HepG2 (cell line): ENCODE measurements around the gene HSP90AB1. TPM values are rescaled to one million over a fixed set of nuclear protein-coding genes. Genes with fewer than 3 reads are reported as not detected.

Experiments
- ATAC-seq: fragments of 200-7000 bp; cut with Tn5 transposase; 3 replicates; pipeline ENCODE4 v1.9.1; 2020; ENCODE audit warnings: mild to moderate bottlenecking, moderate library complexity
- BruUV-seq: library from RNA; stranded (reverse); fragments of 400-500 nt; replicated peaks from 2 replicates; lab custom pipeline; 2021; lab: Mats Ljungman, UMichigan
- CTCF ChIA-PET: fragments of 300-600 bp; formaldehyde crosslinking; extraction: SDS; loops from one replicate; lab custom pipeline; 2021; ENCODE audit warnings: low total read pairs, inconsistent platforms, low intra/inter-chr PET ratio; lab: Yijun Ruan, JAX
- POLR2A ChIA-PET: fragments of 350-600 bp; sonication (Branson Sonifier 250); formaldehyde crosslinking; loops from one replicate; lab custom pipeline; 2020; ENCODE audit warnings: antibody characterized with exemption, inconsistent platforms; lab: Yijun Ruan, JAX
- DNase-seq: peaks from one replicate; pipeline ENCODE4 v3.0.0-alpha.2; 2015; ENCODE audit warnings: low spot score
- FAIRE-seq: peaks from 3 replicates; lab custom pipeline; 2011; peaks lifted over from hg19 to GRCh38; lab: Jason Lieb, UNC
- H2AFZ ChIP-seq: one replicate; pipeline ENCODE4 v1.6.1; 2011; ENCODE audit warnings: low read length, inconsistent platforms
- H3K27ac ChIP-seq: fragments of 300-600 bp; 3 replicates; pipeline ENCODE4 v1.8.0; 2011; ENCODE audit warnings: mixed run types, mild to moderate bottlenecking, mixed read lengths, low read length, inconsistent platforms; ENCODE audit not compliant: insufficient read depth; ENCODE audit errors: extremely low read length
- H3K27me3 ChIP-seq, 2 experiments: fragments of 200-600 bp in 1 of 2; 2 replicates in 1 of 2; 3 replicates in 1 of 2; pipeline versions ENCODE4 v1.6.0 to v1.8.0; 2011; ENCODE audit warnings: low read length in 2 of 2, mild to moderate bottlenecking in 2 of 2, moderate library complexity in 2 of 2, inconsistent platforms in 1 of 2; ENCODE audit not compliant: insufficient read depth in 2 of 2, control insufficient read depth in 1 of 2
- H3K36me3 ChIP-seq, 2 experiments: fragments of 200-600 bp in 1 of 2; replicated peaks in 1 of 2; 2 replicates in 1 of 2; 3 replicates in 1 of 2; pipeline versions ENCODE4 v1.5.1 to v1.8.0; 2011; ENCODE audit warnings: low read length in 2 of 2, inconsistent platforms in 1 of 2; ENCODE audit not compliant: insufficient read depth in 2 of 2, control insufficient read depth in 1 of 2
- H3K4me1 ChIP-seq: 2 replicates; pipeline ENCODE4 v1.5.1; 2012; ENCODE audit warnings: low read length, inconsistent platforms; ENCODE audit not compliant: insufficient read depth
- H3K4me2 ChIP-seq: 2 replicates; pipeline ENCODE4 v1.6.0; 2011; ENCODE audit warnings: low read depth, low read length, inconsistent platforms
- H3K4me3 ChIP-seq, 3 experiments: fragments of 200-600 bp in 1 of 3; sonication (generic), shearing (Covaris generic) in 1 of 3; replicated peaks in 1 of 3; 2 replicates each; pipeline ENCODE4 v1.5.1; 2011 to 2016; ENCODE audit warnings: low read length in 3 of 3, inconsistent platforms in 2 of 3, low read depth in 2 of 3, mild to moderate bottlenecking in 2 of 3, control low read depth in 1 of 3, mixed read lengths in 1 of 3; ENCODE audit not compliant: insufficient read depth in 1 of 3
- H3K79me2 ChIP-seq: one replicate; pipeline ENCODE4 v1.6.1; 2011; ENCODE audit warnings: low read length, inconsistent platforms; ENCODE audit not compliant: insufficient read depth
- H3K9ac ChIP-seq: 2 replicates; pipeline ENCODE4 v1.6.0; 2011; ENCODE audit warnings: mild to moderate bottlenecking, low read depth, low read length, inconsistent platforms; ENCODE audit not compliant: insufficient read depth
- H3K9me3 ChIP-seq: 2 replicates; pipeline ENCODE4 v1.5.1; 2012; ENCODE audit warnings: mild to moderate bottlenecking, low read length
- H4K20me1 ChIP-seq: 2 replicates; pipeline ENCODE4 v1.6.0; 2011; ENCODE audit warnings: inconsistent platforms, mild to moderate bottlenecking, low read length, moderate library complexity; ENCODE audit not compliant: insufficient read depth
- MTA1 ChIP-seq: sonication (generic); formaldehyde crosslinking; IDR thresholded peaks from 2 replicates; pipeline ENCODE4 v1.4.0; 2020; ENCODE audit warnings: missing genetic modification reagents, mild to moderate bottlenecking, borderline replicate concordance
- NFATC3 ChIP-seq: sonication (generic); formaldehyde crosslinking; IDR thresholded peaks from 2 replicates; pipeline ENCODE4 v1.5.1; 2020; ENCODE audit warnings: mild to moderate bottlenecking, missing genetic modification reagents
- PTBP1 ChIP-seq: fragments of 200-400 bp; formaldehyde crosslinking; IDR thresholded peaks from 2 replicates; pipeline ENCODE4 v1.6.1; 2018; ENCODE audit warnings: low read length, low read depth; ENCODE audit not compliant: poor library complexity, severe bottlenecking
- STAT5B ChIP-seq: sonication (generic); formaldehyde crosslinking; IDR thresholded peaks from 2 replicates; pipeline ENCODE4 v1.4.0; 2020; ENCODE audit warnings: missing genetic modification reagents
- ZNF17 ChIP-seq: sonication (generic); formaldehyde crosslinking; IDR thresholded peaks from 2 replicates; pipeline ENCODE4 v1.5.0; 2020; ENCODE audit warnings: mild to moderate bottlenecking, missing genetic modification reagents
- ZNF878 ChIP-seq: sonication (generic); formaldehyde crosslinking; IDR thresholded peaks from 2 replicates; pipeline ENCODE4 v1.8.1; 2023; ENCODE audit warnings: mild to moderate bottlenecking, missing genetic modification reagents, moderate library complexity
- WGBS: methylation state at CpG from one replicate; pipeline ENCODE4 v1.1.6; 2017; ENCODE audit warnings: low lambda C conversion rate; 5-methylcytosine and 5-hydroxymethylcytosine counted together
- in situ Hi-C: cut with HindIII; loops from 2 replicates; pipeline ENCODE4 v1.10.0; 2017; ENCODE audit warnings: low pct_unique_long_range_greater_than_20kb; ENCODE audit not compliant: extremely low pct_ligation_motif_present
- intact Hi-C: fragments of 100-400 bp; cut with micrococcal nuclease; formaldehyde crosslinking; loops from one replicate; pipeline ENCODE4 v1.10.0; 2022; ENCODE audit not compliant: unreplicated experiment
- polyA plus RNA-seq, 8 experiments: library from polyadenylated mRNA; depleted of rRNA in 3 of 8; stranded (reverse) in 7 of 8; unstranded in 1 of 8; fragments of >200 nt; fragmentation: Illumina TruSeq in 4 of 8; extraction: Trizol in 4 of 8; gene quantifications; 2 replicates each; pipeline versions ENCODE4 v1.2.1 to v1.2.3, GENCODE V29; 2011 to 2016; ENCODE audit warnings: low read depth in 4 of 8, missing spikeins in 1 of 8, mixed read lengths in 1 of 8; ENCODE audit not compliant: insufficient read depth in 1 of 8
- total RNA-seq, 5 experiments: library from RNA; depleted of rRNA; stranded (reverse); fragments of >200 nt; fragmentation: Illumina TruSeq; extraction: Trizol; gene quantifications; 2 replicates each; pipeline ENCODE4 v1.2.3, GENCODE V29; 2016; ENCODE audit warnings: low read depth in 1 of 5
- TF ChIP-seq, protein P1 (sequence below): sonication (generic); formaldehyde crosslinking; IDR thresholded peaks from 2 replicates; pipeline ENCODE4 v1.4.0; 2020; ENCODE audit warnings: missing genetic modification reagents

The HSP90AB1 gene
- total and polyA plus RNA-seq, 2 of the 13 experiments (the other 11 are each of a cell fraction or from before 2014, with no cell fraction given) = 1,325 to 1,472 TPM

DNA sequence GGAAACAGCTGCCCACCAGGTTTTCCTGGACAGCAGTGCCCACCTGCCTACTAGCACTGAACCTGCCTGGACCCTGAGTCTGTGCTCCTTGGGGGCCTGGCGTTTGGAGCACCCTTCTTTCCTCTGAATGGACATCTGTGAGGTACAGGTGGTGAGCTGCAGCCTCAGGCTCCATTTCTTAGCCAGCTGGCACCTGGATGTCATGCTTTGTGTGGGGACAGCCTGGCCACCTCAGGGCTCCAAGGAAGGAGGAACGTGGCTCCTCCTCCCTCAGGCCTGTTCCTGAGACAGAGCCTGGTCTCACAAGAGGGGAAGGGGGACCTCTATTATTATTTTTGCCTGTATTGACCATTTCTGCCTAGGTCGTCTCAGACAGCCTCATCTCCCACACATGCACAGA lies 31.4 kb downstream of the HSP90AB1 start:
- ChIA-PET CTCF (no interaction called here), POLR2A (no interaction called here)
- Histone ChIP-seq H3K36me3 (no peaks in the 10 kb centered on the region), H3K4me3 (no peak overlapping the region), H2AFZ (no peak overlapping the region), H3K4me2 (no peak overlapping the region), H3K27me3 (peaks cover 31 to 84% of the 10 kb centered on the region in 2 experiments), H3K4me1 (peaks cover 28% of the 10 kb centered on the region), H3K79me2 (no peaks in the 10 kb centered on the region), H3K27ac (no peak overlapping the region), H3K9me3 (no peaks in the 10 kb centered on the region), H4K20me1 (peaks cover 3% of the 10 kb centered on the region; the same call in 1 of the 2 replicates), H3K9ac (no peak overlapping the region)
- ATAC-seq (no peak), DNase-seq (no peak), FAIRE-seq (no peak)
- 4% methylated on average over 2 of the region's 3 CpGs for WGBS
- BruUV-seq = no TSS peak
- in situ Hi-C loops = no loop called here
- TF ChIP-seq ZNF878 (no peak), PTBP1 (no peak), MTA1 (no peak), ZNF17 (CRISPR knock-in tag) (no peak), STAT5B (CRISPR knock-in tag) (no peak), NFATC3 (no peak)
- TF ChIP-seq, protein P1, sequence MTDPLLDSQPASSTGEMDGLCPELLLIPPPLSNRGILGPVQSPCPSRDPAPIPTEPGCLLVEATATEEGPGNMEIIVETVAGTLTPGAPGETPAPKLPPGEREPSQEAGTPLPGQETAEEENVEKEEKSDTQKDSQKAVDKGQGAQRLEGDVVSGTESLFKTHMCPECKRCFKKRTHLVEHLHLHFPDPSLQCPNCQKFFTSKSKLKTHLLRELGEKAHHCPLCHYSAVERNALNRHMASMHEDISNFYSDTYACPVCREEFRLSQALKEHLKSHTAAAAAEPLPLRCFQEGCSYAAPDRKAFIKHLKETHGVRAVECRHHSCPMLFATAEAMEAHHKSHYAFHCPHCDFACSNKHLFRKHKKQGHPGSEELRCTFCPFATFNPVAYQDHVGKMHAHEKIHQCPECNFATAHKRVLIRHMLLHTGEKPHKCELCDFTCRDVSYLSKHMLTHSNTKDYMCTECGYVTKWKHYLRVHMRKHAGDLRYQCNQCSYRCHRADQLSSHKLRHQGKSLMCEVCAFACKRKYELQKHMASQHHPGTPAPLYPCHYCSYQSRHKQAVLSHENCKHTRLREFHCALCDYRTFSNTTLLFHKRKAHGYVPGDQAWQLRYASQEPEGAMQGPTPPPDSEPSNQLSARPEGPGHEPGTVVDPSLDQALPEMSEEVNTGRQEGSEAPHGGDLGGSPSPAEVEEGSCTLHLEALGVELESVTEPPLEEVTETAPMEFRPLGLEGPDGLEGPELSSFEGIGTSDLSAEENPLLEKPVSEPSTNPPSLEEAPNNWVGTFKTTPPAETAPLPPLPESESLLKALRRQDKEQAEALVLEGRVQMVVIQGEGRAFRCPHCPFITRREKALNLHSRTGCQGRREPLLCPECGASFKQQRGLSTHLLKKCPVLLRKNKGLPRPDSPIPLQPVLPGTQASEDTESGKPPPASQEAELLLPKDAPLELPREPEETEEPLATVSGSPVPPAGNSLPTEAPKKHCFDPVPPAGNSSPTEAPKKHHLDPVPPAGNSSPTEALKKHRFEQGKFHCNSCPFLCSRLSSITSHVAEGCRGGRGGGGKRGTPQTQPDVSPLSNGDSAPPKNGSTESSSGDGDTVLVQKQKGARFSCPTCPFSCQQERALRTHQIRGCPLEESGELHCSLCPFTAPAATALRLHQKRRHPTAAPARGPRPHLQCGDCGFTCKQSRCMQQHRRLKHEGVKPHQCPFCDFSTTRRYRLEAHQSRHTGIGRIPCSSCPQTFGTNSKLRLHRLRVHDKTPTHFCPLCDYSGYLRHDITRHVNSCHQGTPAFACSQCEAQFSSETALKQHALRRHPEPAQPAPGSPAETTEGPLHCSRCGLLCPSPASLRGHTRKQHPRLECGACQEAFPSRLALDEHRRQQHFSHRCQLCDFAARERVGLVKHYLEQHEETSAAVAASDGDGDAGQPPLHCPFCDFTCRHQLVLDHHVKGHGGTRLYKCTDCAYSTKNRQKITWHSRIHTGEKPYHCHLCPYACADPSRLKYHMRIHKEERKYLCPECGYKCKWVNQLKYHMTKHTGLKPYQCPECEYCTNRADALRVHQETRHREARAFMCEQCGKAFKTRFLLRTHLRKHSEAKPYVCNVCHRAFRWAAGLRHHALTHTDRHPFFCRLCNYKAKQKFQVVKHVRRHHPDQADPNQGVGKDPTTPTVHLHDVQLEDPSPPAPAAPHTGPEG (CRISPR knock-in tag) = no peak
- intact Hi-C loops = no loop called here
